OCI-LY3 (cell line): ENCODE results near the gene RUSC1.

Experiments
- EZH2phosphoT487 ChIP-seq: fragments of 200-600 bp; shearing (Covaris generic); IDR thresholded peaks from 2 replicates; pipeline ENCODE4 v1.6.1; 2018; ENCODE audit warnings: antibody characterized with exemption, mixed run types, low read depth
- TF ChIP-seq, protein P1 (sequence below): fragments of 200-600, 300-600 bp; sonication (generic); IDR thresholded peaks from 2 replicates; pipeline ENCODE4 v1.5.1; 2014; ENCODE audit warnings: antibody characterized with exemption, low read length, low read depth

DNA sequence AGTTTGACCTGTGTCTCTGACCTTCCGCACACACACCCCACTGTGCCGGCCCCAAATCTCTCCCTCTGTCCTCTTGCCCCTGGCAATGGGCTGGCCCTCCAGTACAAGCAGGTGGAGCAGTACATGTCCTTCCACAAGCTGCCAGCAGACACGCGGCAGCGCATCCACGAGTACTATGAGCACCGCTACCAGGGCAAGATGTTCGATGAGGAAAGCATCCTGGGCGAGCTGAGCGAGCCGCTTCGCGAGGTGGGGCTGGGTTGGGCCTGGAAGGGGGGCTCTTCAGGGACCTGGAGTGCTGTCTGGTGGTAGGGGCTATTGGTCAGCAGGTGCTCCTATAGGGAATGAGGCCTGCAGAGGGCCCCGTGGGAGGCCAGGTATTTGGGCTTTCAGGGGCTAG, 35.6 kb upstream of the RUSC1 start:
- TF ChIP-seq, protein P1, sequence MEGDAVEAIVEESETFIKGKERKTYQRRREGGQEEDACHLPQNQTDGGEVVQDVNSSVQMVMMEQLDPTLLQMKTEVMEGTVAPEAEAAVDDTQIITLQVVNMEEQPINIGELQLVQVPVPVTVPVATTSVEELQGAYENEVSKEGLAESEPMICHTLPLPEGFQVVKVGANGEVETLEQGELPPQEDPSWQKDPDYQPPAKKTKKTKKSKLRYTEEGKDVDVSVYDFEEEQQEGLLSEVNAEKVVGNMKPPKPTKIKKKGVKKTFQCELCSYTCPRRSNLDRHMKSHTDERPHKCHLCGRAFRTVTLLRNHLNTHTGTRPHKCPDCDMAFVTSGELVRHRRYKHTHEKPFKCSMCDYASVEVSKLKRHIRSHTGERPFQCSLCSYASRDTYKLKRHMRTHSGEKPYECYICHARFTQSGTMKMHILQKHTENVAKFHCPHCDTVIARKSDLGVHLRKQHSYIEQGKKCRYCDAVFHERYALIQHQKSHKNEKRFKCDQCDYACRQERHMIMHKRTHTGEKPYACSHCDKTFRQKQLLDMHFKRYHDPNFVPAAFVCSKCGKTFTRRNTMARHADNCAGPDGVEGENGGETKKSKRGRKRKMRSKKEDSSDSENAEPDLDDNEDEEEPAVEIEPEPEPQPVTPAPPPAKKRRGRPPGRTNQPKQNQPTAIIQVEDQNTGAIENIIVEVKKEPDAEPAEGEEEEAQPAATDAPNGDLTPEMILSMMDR, result no peak
- TF ChIP-seq EZH2phosphoT487, result no peak
